ENCODE data around the gene KY.

DNA sequence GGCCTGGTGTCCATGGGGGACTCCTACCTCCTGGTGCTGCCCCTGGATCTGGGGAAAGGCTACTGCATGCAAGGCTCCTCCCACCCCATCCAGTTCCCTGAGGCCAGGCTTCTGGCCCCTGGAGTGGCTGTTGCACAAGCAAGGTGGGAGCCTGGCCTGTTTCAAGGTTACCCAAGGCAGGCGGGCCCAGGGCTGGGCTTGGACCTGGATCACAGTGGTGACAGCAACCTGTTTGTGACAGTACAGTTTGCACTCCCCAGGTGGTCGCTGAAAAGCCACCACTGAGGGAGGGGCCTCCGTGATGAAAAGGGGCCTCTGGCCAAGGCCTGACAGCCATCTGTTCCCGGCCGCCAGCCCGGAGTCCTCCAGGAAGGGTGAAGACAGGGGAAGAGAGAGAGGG lies 14.4 kb upstream of the KY start:
- TF ChIP-seq, protein P1, sequence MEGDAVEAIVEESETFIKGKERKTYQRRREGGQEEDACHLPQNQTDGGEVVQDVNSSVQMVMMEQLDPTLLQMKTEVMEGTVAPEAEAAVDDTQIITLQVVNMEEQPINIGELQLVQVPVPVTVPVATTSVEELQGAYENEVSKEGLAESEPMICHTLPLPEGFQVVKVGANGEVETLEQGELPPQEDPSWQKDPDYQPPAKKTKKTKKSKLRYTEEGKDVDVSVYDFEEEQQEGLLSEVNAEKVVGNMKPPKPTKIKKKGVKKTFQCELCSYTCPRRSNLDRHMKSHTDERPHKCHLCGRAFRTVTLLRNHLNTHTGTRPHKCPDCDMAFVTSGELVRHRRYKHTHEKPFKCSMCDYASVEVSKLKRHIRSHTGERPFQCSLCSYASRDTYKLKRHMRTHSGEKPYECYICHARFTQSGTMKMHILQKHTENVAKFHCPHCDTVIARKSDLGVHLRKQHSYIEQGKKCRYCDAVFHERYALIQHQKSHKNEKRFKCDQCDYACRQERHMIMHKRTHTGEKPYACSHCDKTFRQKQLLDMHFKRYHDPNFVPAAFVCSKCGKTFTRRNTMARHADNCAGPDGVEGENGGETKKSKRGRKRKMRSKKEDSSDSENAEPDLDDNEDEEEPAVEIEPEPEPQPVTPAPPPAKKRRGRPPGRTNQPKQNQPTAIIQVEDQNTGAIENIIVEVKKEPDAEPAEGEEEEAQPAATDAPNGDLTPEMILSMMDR (conservative IDR thresholded peaks at IDR 0.05; ENCODE audit: low read depth, low read length), result no peak
- TF ChIP-seq EZH2 (IDR thresholded peaks at IDR 0.05; ENCODE audit: low read length, unreplicated experiment), result no peak
